Fibroblast of pulmonary artery (primary cell): ENCODE data around the gene PHRF1.

Experiments
- DNase-seq: peaks from one replicate; pipeline ENCODE4 v3.0.0-alpha.2; 2010; ENCODE audit warnings: low read depth
- H3K4me3 ChIP-seq: replicated peaks from 2 replicates; pipeline ENCODE4 v1.5.1; 2011; ENCODE audit warnings: low read depth, mild to moderate bottlenecking, control low read depth, low read length, moderate library complexity
- CTCF ChIP-seq: IDR thresholded peaks from 2 replicates; pipeline ENCODE4 v1.5.1; 2011; ENCODE audit warnings: mild to moderate bottlenecking, control low read depth, low read length, inconsistent platforms; ENCODE audit errors: missing control alignments

Gene PHRF1

GRCh38 chr11:610146-610801, 34.0 kb downstream of the PHRF1 start:
- no peak for TF ChIP-seq CTCF
- no peak overlapping the region for H3K4me3 ChIP-seq
- no peak for DNase-seq

GRCh38 chr11:611001-611996, 35.0 kb downstream of the PHRF1 start:
- TF ChIP-seq CTCF: no peak
- H3K4me3 ChIP-seq: no peak overlapping the region
- DNase-seq: no peak

DNA sequence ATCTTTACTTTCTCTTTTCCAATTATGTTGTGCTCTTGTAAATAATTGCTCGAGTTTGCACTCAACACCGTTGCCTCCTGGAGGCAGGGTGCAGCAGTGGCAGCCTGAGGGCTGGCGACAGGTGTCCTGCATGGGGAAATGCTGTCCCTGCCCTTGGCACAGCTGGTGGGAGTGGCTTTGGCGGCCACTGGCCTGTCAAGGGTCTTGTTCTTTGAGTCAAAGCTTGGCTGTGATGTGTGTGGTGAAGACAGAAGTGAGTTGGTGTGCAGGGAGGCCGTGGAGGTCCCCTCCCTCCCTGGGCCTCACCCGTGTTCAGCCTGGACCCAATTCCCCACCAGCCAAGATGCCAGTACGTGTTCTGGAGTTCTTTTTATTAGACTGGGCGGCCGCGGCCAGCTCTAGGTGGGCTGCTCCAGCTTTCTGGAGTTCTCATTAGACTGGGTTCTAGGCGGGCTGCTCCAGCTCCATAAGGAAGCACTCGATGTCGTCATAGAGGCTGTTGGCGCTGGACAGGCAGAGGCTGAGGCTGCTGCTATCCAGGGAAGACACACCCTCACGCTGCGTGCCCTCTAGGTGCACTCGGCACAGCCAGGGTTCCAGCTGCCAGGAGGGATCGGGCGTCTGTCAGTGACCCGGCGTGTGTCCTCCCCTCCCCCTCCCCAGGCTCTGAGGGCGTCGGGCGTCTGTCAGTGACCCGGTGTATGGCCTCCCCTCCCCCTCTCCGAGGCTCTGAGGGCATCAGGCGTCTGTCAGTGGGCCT, 36.1 kb downstream of the PHRF1 start:
- DNase-seq: peak; percentile 29
- TF ChIP-seq CTCF: peak; percentile 29
- H3K4me3 ChIP-seq: no peak overlapping the region

DNA sequence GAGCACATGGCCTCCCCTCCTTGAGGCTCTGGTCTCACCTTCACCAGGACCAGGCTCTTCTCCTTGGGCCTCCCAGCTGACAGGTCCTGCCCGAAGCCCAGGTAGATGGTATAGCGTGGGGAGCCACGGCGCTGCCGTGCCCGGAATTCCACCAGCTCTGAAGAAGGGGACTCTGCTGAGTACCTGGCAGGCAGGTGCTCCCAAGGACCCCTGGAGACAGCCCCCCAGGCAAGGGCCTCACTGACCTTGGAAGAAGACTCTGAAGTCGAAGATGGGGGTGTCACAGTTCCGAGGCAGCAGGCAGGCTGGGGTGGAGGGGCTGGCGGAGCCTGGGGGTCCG, 36.7 kb downstream of the PHRF1 start:
- no peak overlapping the region for H3K4me3 ChIP-seq
- DNase-seq: no peak
- TF ChIP-seq CTCF: no peak

- peak; percentile 48 for DNase-seq
- TF ChIP-seq CTCF: no peak
Observed at GRCh38 chr11:613369-613968, 37.2 kb downstream of the PHRF1 start.

DNA sequence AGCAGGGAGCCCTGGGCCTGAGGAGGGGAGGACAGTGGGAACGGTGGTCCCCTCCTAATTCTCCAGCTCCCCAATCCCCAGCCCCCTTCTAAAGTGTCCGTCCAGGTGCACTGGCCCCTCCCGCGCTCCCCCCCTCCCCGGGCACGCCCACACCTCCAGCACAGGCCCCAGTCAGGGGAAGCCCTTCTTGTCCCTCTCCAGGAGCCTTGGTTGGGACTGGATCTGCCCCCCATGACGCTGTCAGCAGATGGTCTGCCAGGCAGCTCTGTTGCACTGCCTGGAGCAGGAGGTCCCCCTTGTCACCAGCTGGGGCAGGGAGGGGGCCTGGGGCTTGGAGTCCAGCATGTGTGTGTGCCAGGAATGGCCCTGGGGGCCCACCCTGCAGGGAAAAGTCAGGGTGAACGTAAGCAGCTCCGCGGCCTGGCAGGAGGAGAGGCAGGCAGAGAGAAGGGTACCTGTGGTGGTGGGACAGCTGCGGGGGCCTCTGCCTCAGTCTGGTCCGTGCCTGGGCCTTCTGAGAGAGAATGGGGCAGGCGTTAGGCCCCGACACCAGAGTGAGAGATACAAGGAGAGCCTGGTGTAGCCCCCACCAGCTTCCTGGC, 37.9 kb downstream of the PHRF1 start:
- no peak overlapping the region for H3K4me3 ChIP-seq
- no peak for DNase-seq
- TF ChIP-seq CTCF: no peak

More at GRCh38 chr11:613369-613968, 37.2 kb downstream of the PHRF1 start:
- no peak overlapping the region for H3K4me3 ChIP-seq
